ENCODE results near the gene EXD1.
"Not testable (repeated sequence)": the region's sequence is repeated elsewhere in the genome, so short reads cannot be mapped to it uniquely, and the experiment has no call there.

Gene EXD1

GRCh38 chr15:41153733-41154132 is 76.8 kb downstream of the EXD1 start:
- TF ChIP-seq CTCF (IDR thresholded peaks at IDR 0.05): no peak
- intact Hi-C loops (cut with DNase I; ENCODE audit: low total_unique reads): loop anchor here (10.0 kb wide), 1 partner anchor 69 kb away; no protein-coding TSS in a partner anchor

GRCh38 chr15:41151451-41152005 is 79.0 kb downstream of the EXD1 start:
- Histone ChIP-seq H3K36me3 (no peaks in the 10 kb centered on the region), H3K27me3 (peaks cover 0 to under 1% of the 10 kb centered on the region in 2 donors), H3K4me1 (no peaks in the 10 kb centered on the region), H3K4me3 (no peak overlapping the region), H3K9me3 (no peaks in the 10 kb centered on the region), H3K27ac (no peak overlapping the region)
- no peak for TF ChIP-seq CTCF (IDR thresholded peaks at IDR 0.05)
- no peak for DNase-seq
- intact Hi-C loops (cut with DNase I; ENCODE audit: low total_unique reads): loop anchor here (10.0 kb wide), 1 partner anchor 67 kb away; no protein-coding TSS in a partner anchor

More at GRCh38 chr15:41153733-41154132, 76.8 kb downstream of the EXD1 start:
- no peaks in the 10 kb centered on the region for H3K9me3 ChIP-seq
- no peak overlapping the region for H3K27ac ChIP-seq
- H3K27me3 ChIP-seq: peaks cover 0 to 8% of the 10 kb centered on the region in 2 donors
- H3K4me1 ChIP-seq: no peaks in the 10 kb centered on the region
- H3K36me3 ChIP-seq: no peaks in the 10 kb centered on the region
- DNase-seq: no peak
- no peak overlapping the region for H3K4me3 ChIP-seq

DNA sequence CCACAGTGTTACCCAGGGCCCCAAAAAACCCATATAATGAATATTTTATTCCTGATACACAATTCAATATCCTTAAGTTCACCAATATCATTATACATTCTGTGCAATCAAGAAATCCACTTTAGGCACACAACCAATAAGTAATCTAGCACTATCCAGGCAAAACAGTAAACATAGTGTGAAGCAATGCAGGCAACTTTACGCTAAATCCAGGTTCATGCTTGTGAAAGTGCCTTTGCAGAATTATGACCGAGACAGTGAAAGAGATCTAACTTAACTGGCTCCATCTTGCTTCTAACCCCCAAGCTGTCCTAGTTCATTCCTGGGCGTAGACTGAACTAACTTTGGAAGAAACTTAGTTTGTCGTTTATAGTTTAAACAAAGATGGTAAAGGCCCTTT is 80.3 kb downstream of the EXD1 start:
- intact Hi-C loops (cut with DNase I; ENCODE audit: low total_unique reads): loop anchor here (10.0 kb wide), 1 partner anchor 65 kb away; no protein-coding TSS in a partner anchor
- DNase-seq: no peak
- Histone ChIP-seq H3K9me3 (no peaks in the 10 kb centered on the region), H3K27me3 (no peaks in the 10 kb centered on the region), H3K36me3 (no peaks in the 10 kb centered on the region), H3K4me3 (no peak overlapping the region), H3K4me1 (no peaks in the 10 kb centered on the region), H3K27ac (no peak overlapping the region)
- no peak for TF ChIP-seq CTCF (IDR thresholded peaks at IDR 0.05)

GRCh38 chr15:41148065-41148464 is 82.5 kb downstream of the EXD1 start:
- no peak overlapping the region for H3K27ac ChIP-seq
- intact Hi-C loops (cut with DNase I; ENCODE audit: low total_unique reads): no loop called here
- H3K4me1 ChIP-seq: no peaks in the 10 kb centered on the region
- no peaks in the 10 kb centered on the region for H3K27me3 ChIP-seq
- DNase-seq: no peak
- H3K9me3 ChIP-seq: no peaks in the 10 kb centered on the region
- H3K36me3 ChIP-seq: no peaks in the 10 kb centered on the region
- no peak overlapping the region for H3K4me3 ChIP-seq
- no peak for TF ChIP-seq CTCF (IDR thresholded peaks at IDR 0.05)

DNA sequence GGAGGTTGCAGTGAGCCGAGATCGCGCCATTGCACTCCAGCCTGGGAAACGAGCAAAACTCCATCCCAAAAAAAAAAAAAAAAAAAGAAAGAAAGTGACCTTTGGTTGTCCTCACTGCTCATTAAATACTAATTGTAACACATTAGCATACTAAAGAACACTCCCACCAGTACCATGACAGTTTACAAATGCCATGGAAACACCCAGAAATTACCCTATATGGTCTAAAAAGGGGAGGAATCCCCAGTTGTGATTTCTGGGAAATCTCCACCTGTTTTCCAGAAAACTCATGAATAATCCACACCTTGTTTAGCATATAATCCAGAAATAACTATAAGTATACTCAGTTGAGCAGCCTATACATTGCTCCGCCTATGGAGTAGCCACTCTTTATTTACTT is 90.9 kb downstream of the EXD1 start:
- no peaks in the 10 kb centered on the region for H3K9me3 ChIP-seq
- DNase-seq: no peak
- no peak overlapping the region for H3K4me3 ChIP-seq
- no peaks in the 10 kb centered on the region for H3K4me1 ChIP-seq
- no peaks in the 10 kb centered on the region for H3K27me3 ChIP-seq
- TF ChIP-seq CTCF (IDR thresholded peaks at IDR 0.05): no peak
- H3K36me3 ChIP-seq: no peaks in the 10 kb centered on the region
- H3K27ac ChIP-seq: no peak overlapping the region
- intact Hi-C loops (cut with DNase I; ENCODE audit: low total_unique reads): no loop called here

DNA sequence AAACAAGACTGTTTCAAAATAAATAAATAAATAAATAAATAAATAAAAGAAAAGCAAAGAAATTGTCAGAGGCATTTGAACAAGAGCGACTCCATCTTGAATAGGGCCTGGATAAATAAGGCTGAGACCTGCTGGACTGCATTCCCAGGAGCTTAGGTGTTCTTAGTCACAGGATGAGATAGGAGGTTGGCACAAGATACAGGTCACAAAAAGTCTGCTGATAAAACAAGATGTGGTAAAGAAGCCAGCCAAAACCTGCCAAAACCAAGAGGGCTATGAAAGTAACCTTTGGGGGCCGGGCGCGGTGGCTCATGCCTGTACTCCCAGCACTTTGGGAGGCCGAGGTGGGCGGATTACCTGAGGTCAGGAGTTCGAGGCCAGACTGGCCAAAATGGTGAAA is 91.4 kb downstream of the EXD1 start:
- H3K4me3 ChIP-seq; H3K27me3 ChIP-seq; H3K36me3 ChIP-seq; intact Hi-C loops (cut with DNase I; ENCODE audit: low total_unique reads); H3K4me1 ChIP-seq; H3K27ac ChIP-seq; DNase-seq; H3K9me3 ChIP-seq: not testable (repeated sequence)

DNA sequence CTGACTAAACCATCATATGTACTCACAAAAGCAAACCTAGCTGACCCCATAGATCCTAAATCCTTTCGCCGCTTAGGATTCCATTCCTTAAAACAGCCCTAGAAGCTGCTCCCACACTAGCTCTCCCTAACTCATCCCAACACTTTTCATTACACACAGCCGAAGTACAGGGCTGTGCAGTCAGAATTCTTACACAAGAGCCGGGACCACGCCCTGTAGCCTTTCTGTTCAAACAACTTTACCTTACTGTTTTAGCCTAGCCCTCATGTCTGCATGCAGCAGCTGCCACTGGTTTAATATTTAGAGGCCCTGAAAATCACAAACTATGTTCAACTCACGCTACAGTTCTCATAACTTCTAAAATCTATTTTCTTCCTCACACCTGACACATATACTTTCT is 95.0 kb downstream of the EXD1 start:
- H3K27me3 ChIP-seq; intact Hi-C loops (cut with DNase I; ENCODE audit: low total_unique reads); H3K36me3 ChIP-seq: not testable (repeated sequence)

More for the DNA sequence above, 95.0 kb downstream of the EXD1 start:
- H3K4me1 ChIP-seq, H3K27ac ChIP-seq, H3K4me3 ChIP-seq, DNase-seq, H3K9me3 ChIP-seq: not testable (repeated sequence)
